Activated naive CD4-positive, alpha-beta T cell (primary cell): Measurements from ENCODE around the gene CA7.
"Not testable (repeated sequence)": the region's sequence is repeated elsewhere in the genome, so short reads cannot be mapped to it uniquely, and the experiment has no call there.

Source experiments
- DNase-seq, 4 experiments: peaks; one replicate each; lab custom pipeline; 2025; lab: John Stamatoyannopoulos, UW

CA7 gene

DNA sequence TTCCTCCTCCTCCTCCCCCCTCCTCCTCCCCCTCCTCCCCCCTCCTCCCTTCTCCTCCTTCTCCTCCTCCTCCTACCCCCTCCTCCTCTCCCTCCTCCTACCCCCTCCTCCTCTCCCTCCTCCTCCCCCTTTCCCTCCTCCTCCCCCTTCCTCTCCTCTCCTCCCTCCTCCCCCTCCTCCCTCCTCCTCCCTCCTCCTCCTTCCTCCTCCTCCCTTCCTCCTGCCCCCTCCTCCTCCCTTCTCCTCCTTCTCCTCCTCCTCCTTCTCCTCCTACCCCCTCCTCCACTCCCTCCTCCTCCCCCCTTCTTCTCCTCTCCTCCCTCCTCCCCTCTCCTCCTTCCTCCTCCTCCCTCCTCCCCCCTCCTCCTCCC lies 29.5 kb downstream of the CA7 start:
- no peak for DNase-seq

DNA sequence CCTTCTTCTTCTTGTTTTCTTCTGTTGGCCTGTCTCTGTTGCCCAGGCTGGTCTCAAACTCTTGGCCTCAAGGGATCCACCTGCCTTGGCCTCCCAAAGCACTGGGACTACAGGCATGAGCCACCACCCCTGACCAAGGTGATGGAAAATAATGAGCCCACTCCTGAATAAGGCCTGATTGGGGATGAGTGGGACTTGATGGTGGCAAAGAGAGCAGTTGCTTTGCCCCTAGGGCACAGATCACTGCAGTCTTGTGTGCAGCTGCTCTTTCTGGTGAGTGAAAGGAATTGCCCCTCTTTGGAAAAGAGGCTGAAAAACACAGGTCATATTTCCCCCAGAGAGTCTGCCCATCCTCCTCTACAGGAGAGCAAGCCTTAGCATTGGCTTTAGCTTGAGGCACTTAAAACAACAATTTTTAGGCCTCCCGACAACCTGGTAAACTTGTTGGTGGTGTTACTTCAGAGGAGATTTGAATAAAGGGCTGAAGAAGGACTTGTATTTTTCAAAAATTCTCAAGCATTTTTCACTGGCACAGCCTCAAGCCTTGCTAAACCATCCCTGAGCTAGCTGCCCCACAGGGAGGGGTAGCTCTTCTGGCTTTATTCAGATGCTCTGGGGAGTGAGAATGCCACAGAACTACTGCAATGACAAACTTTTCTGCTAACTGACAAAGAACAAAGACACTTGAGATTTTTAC lies 30.0 kb downstream of the CA7 start:
- no peak for DNase-seq

DNA sequence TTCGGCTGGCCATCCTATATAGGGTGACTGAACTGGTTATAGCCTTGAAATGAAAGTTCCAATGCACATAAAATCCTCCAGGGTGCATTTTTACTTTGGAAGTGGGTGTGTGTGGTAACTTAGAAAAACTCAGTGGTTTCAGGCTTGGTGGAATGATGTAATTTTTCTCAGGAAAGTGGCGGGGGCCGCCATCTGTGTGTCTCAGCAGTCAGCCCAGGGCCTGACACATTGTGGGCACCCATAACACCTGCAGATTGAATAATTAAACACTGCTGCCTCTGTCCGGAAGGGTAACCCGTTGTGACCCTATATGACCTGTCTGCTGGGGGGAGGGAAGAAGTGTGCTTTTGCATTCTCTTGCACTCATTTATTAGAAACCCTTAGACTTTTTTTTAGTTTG lies 33.9 kb downstream of the CA7 start:
- DNase-seq = no peak

DNA sequence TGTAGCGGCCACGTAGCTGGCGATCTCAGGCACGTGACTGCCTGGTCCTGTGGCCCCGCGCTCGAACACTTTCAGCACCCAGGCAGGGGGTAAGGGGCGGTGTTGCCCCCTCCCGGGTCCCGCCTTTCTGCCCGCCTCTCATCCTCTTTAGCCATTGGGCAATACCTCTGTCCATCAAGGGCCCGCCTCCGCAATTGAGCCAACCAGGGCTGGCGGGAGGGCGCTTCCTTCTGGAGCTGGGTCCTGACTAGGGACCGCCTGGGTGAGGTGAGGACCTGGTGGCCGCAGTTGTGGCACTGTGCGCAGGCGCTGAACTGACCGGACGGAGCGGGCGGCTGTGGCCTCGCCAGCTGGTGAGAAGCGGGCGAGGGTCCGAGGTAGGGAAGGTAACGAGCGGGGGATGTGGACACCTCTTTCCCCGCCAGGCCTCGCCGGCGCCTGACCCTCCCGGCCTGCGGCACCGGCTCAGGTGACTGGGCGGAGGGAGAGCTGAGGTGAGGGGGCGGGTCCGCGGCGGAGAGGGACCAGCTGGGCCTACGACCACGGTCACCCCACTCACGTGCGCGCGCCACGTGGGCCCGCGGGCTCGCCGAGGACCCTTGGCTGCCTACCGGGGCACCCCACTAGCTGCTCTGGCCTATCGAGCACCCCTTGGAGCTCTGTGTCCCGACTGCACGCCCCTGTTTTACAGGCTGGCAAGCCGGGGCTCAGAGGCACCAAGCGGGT lies 36.2 kb downstream of the CA7 start, which contains the start of gene PDP2:
TSS of gene PDP2 (plus strand) at position 228 of the 726 bp plus-strand sequence. CDS start 3,770 bp downstream, outside the sequence.
- DNase-seq = peak; percentile 68 to 80 (median 74)

DNA sequence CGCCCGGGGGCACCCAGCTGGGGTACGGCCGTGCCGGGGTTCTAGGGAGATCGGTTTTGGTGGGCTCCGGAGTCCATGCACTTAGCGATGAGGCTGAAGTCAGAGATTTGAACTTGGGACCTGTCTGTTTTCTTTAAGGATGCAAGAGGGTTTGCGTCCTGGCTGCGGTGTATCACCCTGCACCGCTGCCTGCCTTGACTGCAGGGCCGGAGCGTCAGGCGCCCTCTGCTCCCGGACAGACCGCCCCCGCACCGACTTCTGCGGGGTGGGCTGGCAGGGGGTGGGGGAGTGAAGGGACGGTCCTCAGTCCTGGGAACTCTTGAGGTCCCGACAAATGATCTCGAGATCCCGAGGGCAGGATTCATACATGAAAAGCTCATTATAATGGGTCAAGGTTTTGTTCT lies 36.8 kb downstream of the CA7 start:
- DNase-seq = no peak

DNA sequence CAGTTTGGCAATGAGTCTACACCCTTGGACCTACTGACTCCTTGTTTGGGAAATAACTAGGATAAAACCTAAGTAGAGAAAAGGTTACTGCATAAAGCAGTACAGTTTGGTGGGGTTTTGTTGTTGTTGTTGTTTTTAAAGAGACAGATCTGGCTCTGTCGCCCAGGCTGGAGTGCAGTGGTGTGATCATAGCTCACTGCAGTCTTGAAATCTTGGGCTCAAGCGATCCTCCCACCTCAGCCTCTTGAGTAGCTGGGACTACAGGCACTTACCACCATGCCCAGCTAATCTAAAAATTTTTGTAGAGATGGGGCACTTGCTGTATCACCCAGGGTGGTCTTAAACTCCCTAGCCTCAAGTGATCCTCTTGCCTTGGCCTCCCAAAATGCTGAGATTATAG lies 37.3 kb downstream of the CA7 start:
- DNase-seq = no peak

DNA sequence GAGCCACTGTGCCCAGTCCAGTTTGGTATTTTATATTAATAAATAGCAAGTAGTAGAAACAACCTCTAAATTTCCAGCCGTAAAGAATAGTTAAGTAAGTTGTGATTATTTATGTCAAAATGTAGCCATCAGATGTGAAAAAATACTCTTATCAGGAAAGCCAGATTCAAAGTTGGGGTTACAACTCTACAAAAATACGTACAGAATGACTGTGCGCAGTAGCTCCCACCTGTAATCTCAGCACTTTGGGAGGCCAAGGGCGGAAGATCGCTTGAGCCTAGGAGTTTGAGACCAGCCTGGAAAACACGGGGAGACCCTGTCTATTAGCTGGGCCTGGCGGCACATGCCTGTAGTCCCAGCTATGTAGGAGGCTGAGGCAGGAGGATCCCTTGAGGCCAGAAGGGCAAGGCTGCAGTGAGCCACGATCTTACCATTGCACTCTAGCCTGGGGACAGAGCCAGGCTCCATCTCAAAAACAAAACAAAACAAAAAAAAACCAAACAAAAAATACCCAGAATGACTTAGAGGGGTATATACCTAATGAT lies 37.8 kb downstream of the CA7 start:
- DNase-seq = no peak

DNA sequence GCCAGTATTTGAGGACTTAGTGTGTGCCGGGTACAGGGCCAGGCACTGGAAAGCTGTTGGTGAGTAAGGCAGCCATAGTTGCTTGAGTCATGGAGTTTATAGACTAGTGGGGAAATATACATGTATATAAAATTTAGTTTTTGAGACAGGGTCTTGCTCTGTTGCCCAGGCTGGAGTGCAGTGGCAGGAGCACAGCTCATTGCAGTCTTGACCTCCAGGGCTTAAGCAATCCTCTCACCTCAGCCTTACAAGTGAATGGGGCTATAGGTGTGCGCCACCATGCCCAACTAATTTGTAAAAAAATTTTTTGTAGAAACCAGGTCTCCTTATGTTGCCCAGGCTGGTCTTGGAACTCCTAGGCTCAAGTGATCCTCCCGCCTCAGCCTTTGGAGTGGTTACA lies 38.5 kb downstream of the CA7 start:
- no peak for DNase-seq

DNA sequence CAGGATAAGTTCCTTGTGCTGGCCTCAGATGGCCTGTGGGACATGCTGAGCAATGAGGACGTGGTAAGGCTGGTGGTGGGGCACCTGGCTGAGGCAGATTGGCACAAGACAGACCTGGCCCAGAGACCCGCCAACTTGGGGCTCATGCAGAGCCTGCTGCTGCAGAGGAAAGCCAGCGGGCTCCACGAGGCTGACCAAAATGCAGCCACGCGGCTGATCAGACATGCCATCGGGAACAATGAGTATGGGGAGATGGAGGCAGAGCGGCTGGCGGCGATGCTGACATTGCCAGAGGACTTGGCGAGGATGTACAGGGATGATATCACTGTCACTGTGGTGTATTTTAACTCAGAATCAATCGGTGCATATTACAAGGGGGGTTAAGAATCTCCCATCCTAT lies 41.3 kb downstream of the CA7 start:
- no peak for DNase-seq

DNA sequence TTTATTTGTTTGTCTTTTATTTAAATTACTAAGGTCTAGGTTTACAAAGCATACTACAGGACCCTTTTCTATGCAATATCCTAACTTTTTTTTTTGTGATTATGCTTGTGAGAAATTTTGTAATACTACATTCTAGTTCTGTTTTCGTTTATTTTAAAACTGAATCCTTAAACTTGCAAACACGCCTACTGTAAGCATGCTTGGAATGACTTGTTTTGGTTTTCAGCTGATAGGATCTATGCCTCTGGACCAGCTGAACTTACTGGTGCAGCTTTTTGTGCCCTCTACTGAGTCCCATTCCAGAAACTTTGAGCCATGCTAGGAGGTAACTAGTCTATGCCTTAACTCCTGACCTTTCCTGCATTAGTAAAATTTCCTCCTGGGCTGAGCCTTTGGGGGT lies 42.1 kb downstream of the CA7 start:
- DNase-seq = no peak

DNA sequence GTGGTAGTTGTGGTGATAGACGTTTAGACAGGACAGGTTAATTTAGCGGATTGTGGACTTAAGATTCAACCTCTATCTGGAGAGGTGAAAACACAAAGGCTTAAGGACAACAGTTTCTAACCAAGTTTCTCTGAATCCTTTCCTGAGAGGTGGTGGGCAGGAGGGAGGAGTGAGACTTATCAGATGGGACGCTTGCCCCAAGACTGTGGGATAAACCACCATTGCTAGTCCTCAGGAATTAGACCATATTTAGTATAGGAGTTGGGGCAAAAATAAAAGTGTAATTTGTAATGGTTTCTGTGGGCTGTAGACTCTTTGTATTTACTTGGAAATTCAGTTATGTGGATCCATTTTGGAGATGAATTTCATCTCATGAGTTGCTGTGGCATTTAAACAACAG lies 42.7 kb downstream of the CA7 start:
- no peak for DNase-seq

DNA sequence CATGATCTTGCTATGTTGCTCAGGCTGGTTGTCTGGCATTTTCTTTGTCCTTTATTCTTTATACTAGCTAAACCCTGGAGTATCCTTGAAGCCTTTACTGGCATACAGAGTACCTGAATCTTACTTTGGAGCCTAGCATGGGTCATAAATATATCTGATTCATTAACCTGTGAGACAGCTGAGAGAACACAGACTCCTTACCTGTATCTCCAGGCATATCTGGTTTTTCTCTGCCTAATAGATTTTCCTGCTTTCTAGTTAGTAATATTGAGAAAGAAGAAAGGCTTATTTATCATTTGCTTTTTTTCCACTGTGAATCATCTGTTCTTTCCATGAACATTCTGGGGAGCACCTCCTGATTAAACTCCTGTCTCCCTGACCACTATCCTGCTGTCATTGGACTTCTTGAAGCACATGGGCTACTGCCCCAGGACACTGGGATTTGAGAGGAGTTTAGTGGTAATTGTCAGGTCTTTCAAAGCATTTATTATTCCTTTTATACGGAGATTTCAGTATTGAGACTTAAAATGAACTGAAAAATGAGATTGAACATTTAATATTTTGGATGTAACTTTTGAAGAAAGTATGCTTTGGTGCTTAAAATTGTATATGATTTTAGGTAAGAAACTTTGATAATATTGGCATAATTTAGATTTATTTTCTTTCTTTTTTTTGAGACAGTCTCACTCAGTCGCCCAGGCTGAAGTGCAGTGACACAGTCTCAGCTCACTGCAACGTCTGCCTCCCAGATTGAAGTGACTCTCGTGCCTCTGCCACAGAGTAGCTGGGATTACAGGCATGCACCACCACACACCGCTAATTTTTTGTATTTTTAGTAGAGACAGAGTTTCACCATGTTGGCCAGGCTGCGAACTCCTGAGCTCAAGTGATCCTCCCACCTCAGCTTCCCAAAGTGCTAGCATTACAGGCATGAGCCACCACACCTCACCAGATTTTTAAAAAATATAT lies 44.7 kb downstream of the CA7 start:
- DNase-seq = no peak

DNA sequence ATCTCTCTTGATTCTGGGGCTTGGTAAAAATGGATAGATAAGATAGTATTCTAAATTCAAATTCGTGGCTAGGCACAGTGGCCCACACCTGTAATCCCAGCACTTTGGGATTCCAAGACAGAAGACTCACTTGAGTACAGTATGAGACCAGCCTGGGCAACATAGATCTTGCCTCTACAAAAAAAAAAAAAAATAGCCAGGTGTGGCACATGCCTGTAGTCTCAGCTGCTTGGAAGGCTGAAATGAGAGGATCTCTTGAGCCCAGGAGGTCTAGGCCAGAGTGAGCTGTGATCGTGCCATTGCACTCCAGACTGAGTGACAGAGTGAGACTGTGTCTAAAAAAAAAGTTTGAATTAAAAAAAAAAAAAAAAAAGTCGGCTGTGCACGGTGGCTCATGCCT lies 45.4 kb downstream of the CA7 start:
- no peak for DNase-seq

DNA sequence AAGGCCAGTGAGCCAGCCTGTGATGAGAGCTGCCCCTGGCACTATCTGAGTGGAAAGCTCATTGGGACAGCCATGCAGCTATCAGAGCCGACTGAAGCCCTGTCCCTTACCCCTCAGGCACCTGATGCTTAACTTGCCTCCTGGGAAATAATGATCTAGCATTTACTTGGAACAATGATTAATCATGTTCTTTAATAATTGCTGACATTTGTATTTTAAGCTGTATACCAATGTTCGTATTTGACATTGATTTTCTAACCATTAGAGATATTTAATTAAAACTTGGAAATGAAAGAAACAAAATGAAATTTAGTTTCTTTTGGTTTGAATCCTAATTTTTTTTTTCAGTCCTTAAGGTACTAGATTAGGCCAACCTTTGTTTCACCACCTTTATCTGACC lies 46.6 kb downstream of the CA7 start:
- DNase-seq = no peak

DNA sequence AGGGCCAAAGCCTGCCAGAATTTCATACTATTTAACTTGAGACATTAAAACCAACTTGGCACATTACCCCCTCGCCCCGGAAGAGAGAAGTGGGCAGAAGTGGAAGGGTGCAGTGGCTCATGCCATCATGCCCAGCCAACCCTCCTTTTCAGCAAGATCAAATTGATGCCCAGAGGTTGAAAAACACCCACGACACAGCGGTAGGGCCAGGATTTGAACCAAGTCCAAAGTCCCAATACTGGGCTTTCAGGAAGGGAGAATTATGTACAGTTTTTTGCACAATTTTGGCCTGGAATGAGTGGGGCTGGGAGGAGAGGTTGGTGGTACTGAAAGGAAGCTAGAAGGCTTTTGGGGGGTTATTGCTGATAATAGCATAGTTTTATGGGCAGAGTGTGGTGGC lies 47.1 kb downstream of the CA7 start:
- DNase-seq = no peak

DNA sequence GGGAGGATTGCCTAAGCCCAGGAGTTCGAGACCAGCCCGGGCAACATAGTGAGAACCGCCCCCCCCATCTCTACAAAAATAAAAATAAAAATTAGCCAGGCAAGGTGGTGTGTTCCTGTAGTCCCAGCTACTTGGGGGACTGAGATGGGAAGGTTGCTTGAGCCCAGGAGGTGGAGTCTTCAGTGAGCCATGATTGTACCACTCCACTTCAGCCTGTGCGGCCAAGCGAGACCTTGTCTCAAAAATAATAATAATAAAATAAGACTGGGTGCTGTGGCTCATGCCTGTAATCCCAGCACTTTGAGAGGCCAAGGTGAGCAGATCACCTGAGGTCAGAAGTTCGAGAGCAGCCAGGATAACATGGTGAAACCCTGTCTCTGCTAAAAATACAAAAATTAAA lies 47.6 kb downstream of the CA7 start:
- no peak for DNase-seq

DNA sequence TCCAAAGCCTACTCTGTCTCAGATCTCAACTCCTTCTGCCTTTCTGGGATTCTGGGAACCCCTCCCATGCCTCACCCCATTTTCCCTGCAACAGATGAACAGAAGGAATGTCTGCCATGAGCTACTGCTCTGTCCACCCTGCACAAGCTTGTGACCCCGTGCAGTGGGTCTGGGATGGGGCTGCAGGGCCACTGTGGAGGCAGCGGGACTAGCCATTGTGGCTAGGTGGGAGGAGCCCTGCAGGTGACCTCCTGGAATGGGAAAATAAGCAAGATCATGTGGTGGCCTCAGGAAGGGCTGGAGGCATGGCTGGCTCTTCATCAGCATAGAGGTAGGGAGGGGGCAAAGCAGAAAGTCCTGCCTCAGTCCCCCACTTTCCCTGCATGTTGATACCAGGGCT lies 49.8 kb downstream of the CA7 start:
- no peak for DNase-seq

DNA sequence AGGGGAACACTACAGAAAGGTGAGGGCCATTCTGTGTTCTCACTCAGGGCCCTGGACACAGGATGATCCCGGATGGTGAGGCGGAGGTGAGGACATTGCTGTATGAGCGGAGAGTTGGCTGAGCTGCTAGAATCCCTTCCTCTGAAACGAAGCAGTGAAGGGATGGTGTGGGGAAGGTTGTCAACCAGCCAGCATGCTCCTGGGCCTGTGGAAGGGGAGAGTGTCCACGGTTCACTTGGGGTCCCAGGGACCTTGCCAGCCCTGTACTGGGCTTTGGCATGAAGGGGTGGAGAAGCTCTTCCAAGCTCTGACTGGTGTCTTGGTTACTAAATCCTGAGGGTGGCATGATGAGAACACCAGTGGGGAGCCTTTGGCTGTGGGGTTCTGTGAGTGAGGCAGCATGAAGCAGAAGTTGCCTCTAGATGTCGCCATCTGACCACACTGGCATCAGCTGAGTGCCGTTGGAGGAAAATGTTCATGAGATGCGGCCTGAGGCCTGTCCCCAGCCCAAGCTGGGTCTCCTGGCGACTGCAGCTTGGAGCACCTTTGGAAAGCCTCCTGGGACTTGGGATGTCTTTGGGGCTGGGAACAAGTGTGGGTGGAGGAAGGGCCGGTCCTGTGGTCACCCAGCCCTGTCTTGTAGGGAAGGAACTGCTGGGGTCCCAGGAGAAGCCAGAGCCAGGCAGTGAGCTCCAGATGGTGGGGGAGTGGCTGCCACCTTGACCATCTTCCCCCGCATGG lies 50.9 kb downstream of the CA7 start:
- DNase-seq = peak in 3 of 4 experiments; percentile 9 to 25 (median 25)

DNA sequence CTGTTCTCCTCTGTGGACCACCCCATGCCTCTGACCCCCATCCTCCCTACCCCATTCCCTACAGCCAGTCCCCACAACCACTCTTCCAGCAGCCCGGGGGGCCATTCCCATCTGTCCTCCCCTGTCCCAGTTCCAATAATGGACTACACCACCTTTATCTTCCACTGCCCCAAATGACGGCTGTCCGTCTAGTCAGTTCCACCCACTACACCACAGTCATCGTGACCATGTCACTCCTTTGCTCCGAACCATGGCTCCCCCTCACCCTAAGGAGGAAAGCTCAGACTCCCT lies 51.4 kb downstream of the CA7 start:
- no peak for DNase-seq

DNA sequence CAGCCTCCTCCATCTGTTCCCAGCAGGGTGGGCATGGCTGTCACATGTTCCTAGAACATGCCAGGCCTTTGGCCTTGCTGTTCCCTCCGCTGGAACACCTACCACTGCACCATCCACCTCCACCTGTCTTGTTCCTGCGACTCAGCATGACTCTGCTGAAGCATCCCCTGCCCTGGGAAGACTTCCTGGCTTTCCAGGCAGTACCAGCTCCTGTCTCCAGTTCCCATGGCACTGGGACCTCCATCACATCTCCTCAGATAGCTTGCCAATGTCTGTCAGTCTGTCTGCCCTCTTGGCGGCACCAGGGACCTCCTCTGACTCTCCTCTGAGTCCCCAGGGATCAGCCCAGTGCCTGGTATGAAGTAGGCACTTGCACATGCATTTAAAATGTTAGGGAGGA lies 51.8 kb downstream of the CA7 start:
- no peak for DNase-seq

DNA sequence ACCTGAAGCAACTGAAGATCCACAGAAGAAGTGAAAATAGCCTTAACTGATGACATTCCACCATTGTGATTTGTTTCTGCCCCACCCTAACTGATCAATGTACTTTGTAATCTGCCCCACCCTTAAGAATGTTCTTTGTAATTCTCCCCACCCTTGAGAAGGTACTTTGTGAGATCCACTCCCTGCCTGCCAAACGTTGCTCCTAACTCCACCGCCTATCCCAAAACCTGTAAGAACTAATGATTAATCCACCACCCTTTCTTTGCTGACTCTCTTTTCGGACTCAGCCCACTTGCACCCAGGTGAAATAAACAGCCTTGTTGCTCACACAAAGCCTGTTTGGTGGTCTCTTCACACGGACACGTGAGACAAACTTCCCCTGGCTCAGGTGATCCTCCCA lies 52.5 kb downstream of the CA7 start:
- DNase-seq = not testable (repeated sequence)

DNA sequence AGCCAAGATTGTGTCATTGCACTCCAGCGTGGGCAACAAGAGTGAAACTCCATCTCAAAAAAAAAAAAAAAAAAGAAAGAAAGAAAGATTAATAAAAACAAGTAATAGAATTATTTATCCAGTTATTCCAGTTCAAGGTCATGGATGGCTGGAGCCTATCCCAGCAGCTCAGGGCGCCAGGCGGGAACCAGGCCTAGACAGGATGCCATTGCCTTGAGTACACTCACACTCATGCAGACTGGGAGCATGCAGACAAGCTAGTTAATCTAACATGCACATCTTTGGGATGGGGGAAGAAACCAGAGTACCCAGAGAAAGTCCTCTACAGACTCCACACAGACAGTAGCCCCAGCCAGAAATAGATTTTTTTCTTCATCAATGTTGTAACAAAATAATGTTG lies 54.0 kb downstream of the CA7 start:
- DNase-seq = no peak
